ENCODE data around the gene ZNF469. TPM values are rescaled to one million over a fixed set of nuclear protein-coding genes. Genes with fewer than 3 reads are reported as not detected.

The ZNF469 gene
- total and polyA plus RNA-seq, 2 donors (not counting 3 experiments of a cell fraction or from before 2014, with no cell fraction given) = 0.90 to 5.7 TPM

GRCh38 chr16:88375996-88376834 is 6.5 kb upstream of the ZNF469 start:
- no peak for TF ChIP-seq JUN (IDR thresholded peaks at IDR 0.05; ENCODE audit: borderline replicate concordance, insufficient read depth, insufficient read length, low read depth)
- TF ChIP-seq FOS (IDR thresholded peaks at IDR 0.05; ENCODE audit: borderline replicate concordance, insufficient read depth, low read length) = no peak
- TF ChIP-seq POLR2AphosphoS5 (IDR thresholded peaks at IDR 0.05; ENCODE audit: insufficient read depth, low read depth, low read length) = no peak
- no peak for TF ChIP-seq POLR2A (IDR thresholded peaks at IDR 0.05; ENCODE audit: low read depth, low read length)
- no peak for TF ChIP-seq MYC (IDR thresholded peaks at IDR 0.05; ENCODE audit: low read depth, low read length)
- TF ChIP-seq GATA2 (IDR thresholded peaks at IDR 0.05; ENCODE audit: insufficient read depth, insufficient read length, low read depth, low read length) = no peak
- no peak for TF ChIP-seq MAX (IDR thresholded peaks at IDR 0.05; ENCODE audit: insufficient read depth, insufficient read length)
- TF ChIP-seq EZH2 (IDR thresholded peaks at IDR 0.05; ENCODE audit: borderline replicate concordance, low read depth, low read length, severe bottlenecking) = no peak
- TF ChIP-seq CTCF (IDR thresholded peaks at IDR 0.05; ENCODE audit: extremely low read depth in 1 of 2, insufficient read depth in 1 of 2, low read depth in 1 of 2, low read length in 2 of 2) = no peak
- H2AFZ ChIP-seq (ENCODE audit: low read depth, low read length) = no peak overlapping the region
- no peaks in the 10 kb centered on the region for H3K79me2 ChIP-seq (ENCODE audit: control insufficient read depth, insufficient read depth, low read length)
- H3K27me3 ChIP-seq (ENCODE audit: control insufficient read depth in 2 of 2, insufficient read depth in 2 of 2, low read length in 2 of 2) = no peaks in the 10 kb centered on the region
- no peak overlapping the region for H3K9ac ChIP-seq (replicated peaks; ENCODE audit: extremely low read depth, insufficient read depth, low read length)
- H3K4me3 ChIP-seq (replicated peaks in 1 of 3; ENCODE audit: insufficient read depth in 1 of 3, low read depth in 1 of 3, low read length in 3 of 3) = no peak overlapping the region
- intact Hi-C loops (cut with micrococcal nuclease) = no loop called here
- H4K20me1 ChIP-seq (replicated peaks; ENCODE audit: control insufficient read depth, extremely low read depth, insufficient read depth, low read length) = no peaks in the 10 kb centered on the region
- no peaks in the 10 kb centered on the region for H3K4me1 ChIP-seq (ENCODE audit: control insufficient read depth, extremely low read depth, insufficient read depth, low read length)
- BruUV-seq (replicated peaks) = no TSS peak
- no peak for FAIRE-seq
- no peaks in the 10 kb centered on the region for H3K36me3 ChIP-seq (ENCODE audit: control insufficient read depth in 2 of 2, extremely low read depth in 1 of 2, insufficient read depth in 2 of 2, low read length in 2 of 2)
- no peak overlapping the region for H3K27ac ChIP-seq (ENCODE audit: insufficient read depth, low read depth, low read length)
- dilution Hi-C loops (cut with MboI; ENCODE audit: extremely low pct_ligation_motif_present, low sequenced_read_pairs) = no loop called here
- POLR2A ChIA-PET = no interaction called here
- CTCF ChIA-PET = no interaction called here
- H3K9me1 ChIP-seq (replicated peaks; ENCODE audit: control insufficient read depth, extremely low read depth, insufficient read depth, low read length) = no peaks in the 10 kb centered on the region
- DNase-seq (ENCODE audit: low read depth, low spot score) = no peak
- H3K4me2 ChIP-seq (ENCODE audit: insufficient read depth, low read length) = no peak overlapping the region
- no peaks in the 10 kb centered on the region for H3K9me3 ChIP-seq (replicated peaks; ENCODE audit: control insufficient read depth, insufficient read depth, low read length)
